ENCODE results near the gene TMEM225.
"Not testable (repeated sequence)": the region's sequence is repeated elsewhere in the genome, so short reads cannot be mapped to it uniquely, and the experiment has no call there.

TMEM225 gene

DNA sequence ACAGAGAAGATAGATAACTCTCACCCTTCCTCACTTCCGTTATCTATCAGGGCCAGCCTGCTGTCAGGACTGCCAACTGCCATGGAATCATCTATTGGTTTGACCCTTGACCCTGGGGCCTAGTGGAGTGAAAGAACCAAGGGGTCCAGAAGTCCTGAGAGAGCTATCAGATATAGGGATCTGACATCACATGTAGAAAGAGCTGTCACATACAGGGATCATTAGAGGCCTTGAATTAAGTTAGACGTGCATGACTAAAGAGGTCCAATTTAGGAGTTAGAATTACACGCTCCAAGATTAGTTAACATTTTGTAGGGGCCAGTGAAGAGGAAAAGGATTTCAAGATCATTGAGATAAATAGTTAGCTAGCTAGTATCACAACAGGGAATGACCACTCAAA, at the start of gene TMEM225:
TMEM225 (minus strand) TSS at position 101 of the 400 bp plus-strand sequence. CDS start 245 bp downstream, outside the sequence.
- no peak for DNase-seq

GRCh38 chr11:123924027-123924426, 38.6 kb upstream of the TMEM225 start:
- DNase-seq = no peak

GRCh38 chr11:123920943-123921342, 35.5 kb upstream of the TMEM225 start:
- no peak for DNase-seq

- no peak for DNase-seq
Observed at GRCh38 chr11:123905826-123906225, 20.4 kb upstream of the TMEM225 start.

GRCh38 chr11:123904932-123905331, 19.5 kb upstream of the TMEM225 start:
- no peak for DNase-seq

DNA sequence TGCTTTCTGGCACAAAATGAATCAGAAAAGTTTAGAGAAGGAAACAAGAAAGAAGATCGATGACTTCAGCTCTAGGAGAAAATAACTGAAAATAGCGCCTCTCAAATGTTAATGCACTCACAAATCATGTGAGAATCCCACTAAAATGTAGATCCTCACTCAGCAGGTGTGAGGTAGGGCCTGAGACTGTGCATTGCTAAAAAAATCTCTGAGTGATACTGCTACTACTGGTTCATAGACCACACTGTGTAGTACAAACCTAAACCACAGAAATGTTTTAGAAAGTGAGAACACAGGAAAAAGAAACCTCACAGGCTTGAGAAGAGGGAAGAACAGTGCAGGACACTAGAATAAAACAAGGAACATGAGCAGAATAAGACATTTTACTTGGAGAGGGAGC, 18.5 kb upstream of the TMEM225 start:
- no peak for DNase-seq

DNA sequence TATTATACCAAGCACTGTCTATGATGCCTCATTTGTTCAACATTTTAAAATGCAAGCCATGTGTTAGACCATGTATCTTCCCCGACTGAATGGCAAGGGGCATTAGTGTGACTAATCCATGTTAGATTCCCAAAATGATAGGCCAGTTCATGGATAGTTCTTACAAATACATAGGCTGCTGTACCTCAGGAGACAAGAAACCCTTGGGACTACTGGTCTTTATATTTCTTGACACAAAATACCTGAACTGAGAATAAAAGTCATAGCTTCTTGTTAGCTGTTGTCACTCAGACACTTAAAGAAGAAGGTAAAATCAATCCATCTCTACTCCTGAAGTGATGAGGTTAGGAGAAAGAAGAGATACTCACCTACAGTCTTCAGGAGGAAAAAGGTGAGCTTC, 16.4 kb upstream of the TMEM225 start, which contains the start of gene OR8D4:
OR8D4 (plus strand) TSS at position 301 of the 400 bp plus-strand sequence. CDS start 4,265 bp downstream, outside the sequence.
- no peak for DNase-seq

DNA sequence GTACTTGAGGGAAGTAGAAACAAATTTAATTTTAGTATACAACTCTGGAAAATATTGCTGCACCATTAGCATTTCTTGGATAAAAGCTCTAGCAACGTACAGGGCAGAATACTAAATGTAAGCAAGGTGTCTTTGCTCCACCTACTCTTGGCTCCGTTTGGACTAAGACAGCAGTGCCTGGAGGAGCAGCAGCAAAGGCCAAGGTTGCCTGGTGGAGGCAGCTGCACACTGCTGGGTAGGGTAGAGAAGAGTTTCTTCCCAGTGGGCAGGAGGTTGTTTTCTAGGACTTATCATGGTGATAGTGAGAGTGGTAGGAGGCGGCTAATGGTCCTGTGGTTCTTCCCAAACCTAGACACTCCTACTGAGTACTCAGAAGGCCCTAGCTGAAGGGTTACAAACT, 14.3 kb upstream of the TMEM225 start:
- DNase-seq = no peak

DNA sequence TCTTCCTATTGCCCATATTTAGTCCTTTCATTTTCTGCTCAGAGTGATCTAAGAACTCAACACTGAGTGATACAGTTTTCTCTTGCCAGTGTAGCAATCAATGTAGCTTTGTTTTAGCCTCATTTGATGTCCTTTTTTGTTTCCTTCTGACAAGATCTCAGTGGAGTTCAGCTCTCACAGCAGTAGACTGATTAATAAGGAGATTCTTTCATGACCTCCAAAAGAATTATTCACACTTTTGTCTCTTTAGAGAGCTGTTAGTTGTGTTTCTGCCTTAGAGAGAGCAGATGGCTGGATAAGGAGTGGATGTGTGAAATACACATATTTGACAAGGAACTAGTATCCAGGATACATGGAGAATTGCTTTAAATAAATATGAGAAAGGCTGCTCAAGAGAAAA, 6.6 kb upstream of the TMEM225 start:
- no peak for DNase-seq

DNA sequence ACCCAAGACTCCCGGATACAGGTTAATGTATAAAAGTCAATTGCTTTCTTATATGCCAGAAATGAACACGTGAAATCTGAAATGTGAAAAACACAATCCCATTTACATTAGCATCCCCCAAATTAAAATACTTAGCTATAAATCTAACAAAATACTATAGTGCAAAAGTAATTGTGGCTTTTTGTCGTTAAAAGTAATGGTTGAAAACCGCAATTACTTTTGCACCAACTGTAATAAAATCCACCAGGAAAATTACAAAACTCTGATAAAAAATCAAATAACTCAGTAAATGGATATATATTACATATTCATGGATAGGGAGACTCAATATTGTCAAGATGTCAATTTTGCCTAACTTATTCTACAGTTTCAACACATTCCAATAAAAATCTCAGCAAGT, 4.6 kb downstream of the TMEM225 start:
- DNase-seq = no peak

GRCh38 chr11:123867795-123868194, 17.7 kb downstream of the TMEM225 start:
- DNase-seq = not testable (repeated sequence)

DNA sequence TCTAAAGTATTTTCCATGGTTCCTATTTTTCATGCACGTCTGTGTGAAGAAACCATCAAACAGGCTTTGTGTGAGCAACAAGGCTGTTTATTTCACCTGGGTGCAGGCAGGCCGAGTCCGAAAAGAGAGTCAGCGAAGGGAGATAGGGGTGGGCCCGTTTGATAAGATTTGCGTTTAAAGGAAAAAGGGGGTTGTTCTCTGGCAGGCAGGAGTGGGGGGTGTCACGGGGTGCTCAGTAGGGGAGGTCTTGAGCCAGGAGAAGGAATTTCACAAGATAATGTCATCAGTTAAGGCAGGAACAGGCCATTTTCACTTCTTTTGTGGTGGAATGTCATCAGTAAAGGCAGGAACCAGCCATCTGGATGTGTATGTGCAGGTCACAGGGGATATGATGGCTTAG, 20.2 kb downstream of the TMEM225 start:
- not testable (repeated sequence) for DNase-seq

DNA sequence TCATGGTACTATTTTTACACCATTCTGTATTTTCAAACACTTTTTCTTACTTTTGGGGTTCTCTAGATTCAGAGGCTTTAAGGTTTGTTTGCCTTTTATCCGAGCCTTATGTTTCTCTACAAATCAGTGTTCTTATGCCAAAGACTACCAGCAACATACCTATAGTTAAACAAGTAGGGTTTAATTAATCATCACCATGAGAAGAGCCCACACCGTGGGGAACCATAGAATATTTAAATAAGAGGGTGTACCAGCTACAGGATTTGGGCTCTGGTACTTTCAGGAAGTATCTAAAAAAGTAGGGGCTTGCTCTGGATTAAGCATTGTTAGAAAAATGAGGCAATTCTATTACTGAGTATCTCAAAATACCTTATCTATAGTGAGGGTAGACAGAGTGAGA, 25.7 kb downstream of the TMEM225 start:
- no peak for DNase-seq

DNA sequence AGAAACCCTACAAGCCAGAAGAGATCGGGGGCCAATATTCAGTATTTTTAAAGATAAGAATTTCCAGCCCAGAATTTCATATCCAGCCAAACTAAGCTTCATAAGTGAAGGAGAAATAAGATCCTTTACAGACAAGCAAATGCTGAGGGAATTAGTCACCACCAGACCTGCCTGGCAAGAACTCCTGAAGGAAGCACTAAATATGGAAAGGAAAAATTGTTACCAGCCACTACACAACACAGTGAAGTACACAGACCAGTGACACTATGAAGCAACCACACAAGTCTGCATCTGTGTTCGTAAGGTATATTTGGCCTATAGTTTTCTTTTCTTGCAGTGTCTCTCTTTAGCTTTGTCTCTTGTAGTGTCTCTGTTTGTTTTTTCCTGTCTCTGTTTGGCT, 29.0 kb downstream of the TMEM225 start:
- no peak for DNase-seq

DNA sequence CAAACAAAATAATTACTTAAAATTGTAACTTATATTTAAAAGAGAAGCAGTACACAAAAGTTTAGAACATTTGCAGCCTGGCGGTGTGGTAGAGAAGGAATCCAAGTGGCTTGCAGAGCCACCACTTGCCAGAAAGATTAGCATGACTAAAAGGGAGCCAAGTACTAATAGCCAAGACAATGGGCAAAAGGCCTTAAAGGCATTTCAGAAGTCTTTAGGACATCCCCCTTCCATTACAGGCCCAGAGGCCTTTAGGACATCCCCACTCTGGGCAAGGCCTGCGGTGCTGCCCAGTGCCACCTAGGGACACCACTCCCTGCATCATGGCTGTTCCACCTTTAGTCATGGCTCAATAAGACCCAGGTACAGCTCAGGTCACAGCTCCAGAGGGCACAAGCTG, 32.4 kb downstream of the TMEM225 start:
- DNase-seq = no peak

DNA sequence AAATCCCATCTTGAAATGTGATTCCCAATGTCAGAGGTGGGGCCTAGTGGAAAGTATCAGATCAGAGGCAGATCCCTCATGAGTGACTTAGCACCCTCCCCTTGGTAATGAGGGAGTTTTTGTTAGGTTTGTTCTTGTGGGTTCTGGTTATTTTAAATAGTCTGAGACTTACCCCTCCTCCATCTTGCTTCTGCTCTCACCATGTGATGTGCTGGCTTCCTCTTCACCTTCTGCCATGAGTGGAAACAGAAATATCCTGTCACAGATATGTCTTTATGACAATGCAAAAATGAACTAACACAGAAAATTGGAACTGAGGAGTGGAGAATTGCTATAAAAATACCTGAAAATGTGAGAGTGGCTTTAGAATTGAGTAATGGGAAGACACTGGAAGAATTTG, 33.1 kb downstream of the TMEM225 start:
- DNase-seq = no peak

DNA sequence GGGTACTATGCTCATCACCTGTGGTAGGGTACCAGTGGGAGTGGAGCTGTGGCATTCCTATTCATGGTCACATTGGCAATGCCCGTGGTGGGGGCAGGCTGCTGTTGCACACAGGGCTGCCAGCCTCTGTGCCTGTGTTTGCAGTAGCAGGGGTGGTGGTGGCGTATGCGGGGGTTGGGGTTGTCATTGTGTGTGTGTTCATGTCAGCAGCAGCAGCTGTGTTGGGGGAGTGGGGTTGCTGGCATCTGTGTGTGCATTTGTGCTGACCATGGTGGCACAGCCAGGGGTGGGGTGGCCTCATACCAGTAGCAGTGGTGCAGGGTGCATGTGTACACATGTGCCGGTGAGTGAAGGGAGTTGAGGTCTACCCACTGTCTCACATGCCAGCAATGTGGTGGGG, 34.4 kb downstream of the TMEM225 start:
- no peak for DNase-seq

DNA sequence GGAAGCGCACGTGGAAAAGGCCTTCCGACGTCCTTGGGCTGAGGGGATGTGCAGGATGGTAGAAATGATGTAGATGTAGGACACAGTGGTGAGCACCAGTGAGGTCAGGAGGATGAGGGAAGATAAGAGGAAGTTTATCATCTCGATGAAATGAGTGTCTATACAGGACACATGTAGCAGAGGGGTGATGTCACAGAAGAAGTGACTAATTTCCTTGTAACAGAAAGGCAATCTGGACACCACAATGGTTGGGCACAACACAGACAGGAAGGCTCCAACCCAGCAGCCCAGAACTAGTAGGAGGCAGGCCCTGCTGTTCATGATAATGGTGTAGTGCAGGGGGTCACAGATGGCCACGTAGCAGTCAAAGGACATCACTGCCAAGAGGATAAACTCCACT, 44.3 kb downstream of the TMEM225 start:
- DNase-seq = no peak

- no peak for DNase-seq
Observed at GRCh38 chr11:123839131-123839530, 46.3 kb downstream of the TMEM225 start.

DNA sequence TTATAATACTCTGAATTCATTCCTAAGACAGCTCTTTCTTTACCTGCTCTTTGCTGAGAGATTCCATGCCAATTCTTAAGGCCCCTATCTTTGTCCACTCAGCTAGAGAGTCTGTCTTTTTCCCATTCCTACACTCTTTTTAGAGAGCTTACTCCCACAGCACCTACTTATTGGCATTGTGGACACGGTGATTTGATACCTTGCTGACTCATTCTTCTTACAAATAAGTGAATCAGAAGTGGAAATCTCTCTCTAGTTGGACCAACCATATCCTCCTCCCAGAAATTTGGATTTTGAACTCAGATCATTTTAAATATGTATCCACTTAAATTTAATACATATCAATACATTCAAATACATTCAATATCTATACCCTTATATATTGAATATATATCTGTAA, 46.8 kb downstream of the TMEM225 start:
- DNase-seq = no peak

DNA sequence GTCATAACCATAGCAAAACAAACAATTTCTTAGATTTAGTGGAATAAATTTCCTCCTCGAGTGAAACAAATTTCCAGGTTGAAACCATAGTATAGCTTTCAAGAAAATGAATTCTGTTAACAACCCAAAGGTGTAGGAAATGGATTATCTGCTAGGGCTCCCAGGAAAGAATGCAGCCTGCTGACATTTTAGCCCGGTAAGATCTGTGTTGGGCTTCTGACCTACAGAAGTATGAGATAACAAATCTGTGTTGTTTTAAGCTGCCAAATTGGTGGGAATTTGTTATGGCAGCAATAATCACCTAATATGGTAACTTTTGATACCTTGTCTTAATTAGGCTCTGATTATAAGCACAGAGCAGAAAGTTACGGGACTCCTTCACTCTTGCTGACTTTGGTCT, 47.3 kb downstream of the TMEM225 start:
- no peak for DNase-seq

DNA sequence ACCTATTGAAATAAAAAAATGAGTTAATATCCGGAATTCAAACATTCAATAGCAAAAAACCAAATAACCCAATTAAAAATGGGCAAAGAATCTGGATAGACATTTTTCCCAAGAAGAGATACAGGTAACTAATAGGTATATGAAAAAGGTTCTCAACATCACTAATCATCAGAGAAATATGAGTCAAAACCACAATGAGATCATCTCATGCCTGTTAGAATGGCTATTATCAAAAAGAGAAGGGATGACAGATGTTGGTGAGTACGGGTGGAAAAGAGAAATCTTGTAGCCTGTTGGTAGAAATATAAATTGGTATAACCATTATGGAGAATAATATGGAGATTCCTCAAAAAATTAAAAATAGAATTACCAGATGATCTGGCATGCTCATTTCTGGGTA, 52.4 kb downstream of the TMEM225 start:
- no peak for DNase-seq

All from NCI-H2227 treated with DMSO at 0.1 percent for 48 hours (cell line).